ENCODE data around the gene AHCYL1. TPM values are rescaled to one million over a fixed set of nuclear protein-coding genes. Genes with fewer than 3 reads are reported as not detected.

AHCYL1 gene
- total RNA-seq, 2 experiments from 2014 or later = 63.0 to 67.1 TPM

DNA sequence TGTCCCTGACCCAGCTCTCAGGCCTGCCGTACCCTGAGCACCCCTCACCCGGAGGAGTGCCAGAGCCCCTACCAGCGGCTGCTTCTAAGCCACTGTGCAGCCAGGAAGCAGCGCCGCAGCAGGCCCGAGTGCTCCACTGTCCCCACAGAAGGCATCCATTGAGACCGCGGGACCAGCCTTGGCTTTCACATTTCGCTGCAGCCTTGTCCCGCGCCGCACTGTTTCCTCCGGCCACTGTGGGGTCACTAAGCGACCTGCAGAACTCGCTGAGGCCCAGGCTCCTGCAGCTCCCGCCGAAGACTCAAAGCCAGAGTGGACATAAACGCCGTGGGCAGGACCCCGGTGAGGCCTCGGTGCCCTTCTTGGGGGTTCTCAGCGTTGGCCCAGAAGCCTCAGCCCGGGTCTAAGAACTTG, 82.9 kb downstream of the AHCYL1 start:
- CTCF ChIA-PET = interaction anchor here (0.8 to 1.9 kb wide), 4 partner anchors 15 to 38 kb away, joined by 3 to 9 read pairs (median 4); no protein-coding TSS in a partner anchor
- POLR2A ChIA-PET = no interaction called here

DNA sequence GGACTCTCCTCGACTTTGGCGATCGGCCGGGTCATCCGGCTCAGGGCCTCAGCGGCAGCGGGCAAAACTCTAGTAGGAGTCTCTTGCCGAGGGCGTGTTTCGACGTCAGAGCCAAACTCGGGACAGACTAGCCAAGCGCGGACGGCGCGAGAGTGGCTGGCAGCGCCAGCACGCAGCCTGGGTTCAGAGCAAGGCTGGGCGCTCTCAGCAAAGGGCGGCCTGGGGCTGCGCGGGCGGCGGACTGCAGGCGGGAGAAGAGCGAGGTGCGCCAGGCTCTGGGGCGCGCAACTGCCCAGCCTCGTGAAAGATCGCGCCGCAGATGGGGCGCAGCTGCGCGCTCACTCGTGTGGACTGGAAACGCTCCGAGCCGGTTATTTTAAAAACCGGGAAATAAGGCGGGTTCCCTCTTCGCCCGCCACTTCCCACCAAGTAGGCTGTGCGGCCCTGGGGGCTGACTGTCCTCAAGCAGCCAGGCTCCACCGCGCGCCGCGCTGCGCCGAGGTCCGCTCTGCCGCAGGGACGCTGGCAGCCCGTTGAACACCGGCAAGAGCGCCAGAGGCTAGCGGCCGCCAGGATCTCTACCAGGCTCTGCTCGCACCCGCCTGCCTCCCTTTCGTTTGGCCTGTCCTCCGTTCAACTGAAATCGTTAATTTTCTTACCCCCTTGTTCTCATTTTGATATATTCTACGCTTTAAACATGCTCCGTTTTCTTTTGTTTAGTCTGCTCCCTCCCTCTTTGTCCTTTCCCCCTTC, 83.5 kb downstream of the AHCYL1 start:
- CTCF ChIA-PET = interaction anchor here (1.3 to 1.7 kb wide), 4 partner anchors 8 to 39 kb away, joined by 4 to 6 read pairs (median 6); no protein-coding TSS in a partner anchor
- POLR2A ChIA-PET = interaction anchor here (0.6 kb wide), 1 partner anchor 30 kb away, joined by 3 read pairs; no protein-coding TSS in a partner anchor

GRCh38 chr1:110068646-110069403, 84.3 kb downstream of the AHCYL1 start:
- POLR2A ChIA-PET = interaction anchor here (0.6 kb wide), 1 partner anchor 31 kb away, joined by 3 read pairs; no protein-coding TSS in a partner anchor
- CTCF ChIA-PET = interaction anchor here (0.9 to 1.6 kb wide), 3 partner anchors 9 to 47 kb away, joined by 5 to 6 read pairs (median 6); no protein-coding TSS in a partner anchor

DNA sequence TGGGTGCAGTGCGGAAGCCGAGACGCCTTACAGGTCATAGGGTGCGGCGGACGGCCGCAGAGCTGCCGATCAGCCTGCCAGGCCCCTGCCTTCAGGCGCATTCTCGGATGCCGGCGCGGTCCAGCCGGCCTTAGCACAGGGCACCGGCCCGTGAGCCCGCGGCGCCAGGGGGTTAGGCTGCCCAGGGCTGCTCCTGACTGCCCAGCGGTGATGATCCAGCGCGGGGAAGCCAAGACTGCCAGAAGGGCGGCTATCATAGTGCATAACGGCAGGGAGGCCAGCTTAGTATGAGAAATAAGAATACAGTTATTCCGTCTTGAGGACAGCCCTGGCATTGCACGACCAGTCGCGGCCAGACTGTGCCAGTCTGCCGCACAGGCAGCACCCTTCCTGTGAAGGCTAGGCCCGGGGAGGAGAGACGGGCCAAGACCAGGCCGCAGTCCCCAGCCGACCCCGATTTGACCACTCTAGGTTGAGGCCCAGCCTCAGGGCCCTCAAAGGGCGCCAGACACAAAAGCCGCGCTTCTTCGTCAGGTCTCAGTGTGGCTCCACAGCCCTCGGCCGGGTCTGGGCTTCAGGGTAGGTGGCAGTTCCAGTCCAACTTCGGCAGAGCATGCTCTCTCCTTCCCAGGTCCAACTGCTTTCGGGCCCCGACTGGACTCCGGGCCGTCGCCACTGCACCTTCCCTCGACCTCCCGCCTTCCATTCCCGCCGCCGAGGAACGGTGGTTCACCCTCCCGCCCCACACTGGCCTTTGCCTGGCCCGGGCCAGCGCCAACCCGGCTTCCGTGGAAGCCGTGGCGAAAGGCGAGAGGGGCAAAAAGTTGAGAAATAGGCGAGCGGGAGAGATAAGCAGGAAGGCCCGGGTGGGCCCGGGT, 85.1 kb downstream of the AHCYL1 start:
- CTCF ChIA-PET = interaction anchor here (0.9 to 1.6 kb wide), 4 partner anchors 10 to 46 kb away, joined by 5 to 6 read pairs (median 6); no protein-coding TSS in a partner anchor
- POLR2A ChIA-PET = no interaction called here

- POLR2A ChIA-PET = no interaction called here
- CTCF ChIA-PET = interaction anchor here (1.6 to 1.8 kb wide), 3 partner anchors 16 to 35 kb away, joined by 3 to 11 read pairs (median 5); no protein-coding TSS in a partner anchor
Measured at GRCh38 chr1:110070282-110070669, 85.7 kb downstream of the AHCYL1 start.

DNA sequence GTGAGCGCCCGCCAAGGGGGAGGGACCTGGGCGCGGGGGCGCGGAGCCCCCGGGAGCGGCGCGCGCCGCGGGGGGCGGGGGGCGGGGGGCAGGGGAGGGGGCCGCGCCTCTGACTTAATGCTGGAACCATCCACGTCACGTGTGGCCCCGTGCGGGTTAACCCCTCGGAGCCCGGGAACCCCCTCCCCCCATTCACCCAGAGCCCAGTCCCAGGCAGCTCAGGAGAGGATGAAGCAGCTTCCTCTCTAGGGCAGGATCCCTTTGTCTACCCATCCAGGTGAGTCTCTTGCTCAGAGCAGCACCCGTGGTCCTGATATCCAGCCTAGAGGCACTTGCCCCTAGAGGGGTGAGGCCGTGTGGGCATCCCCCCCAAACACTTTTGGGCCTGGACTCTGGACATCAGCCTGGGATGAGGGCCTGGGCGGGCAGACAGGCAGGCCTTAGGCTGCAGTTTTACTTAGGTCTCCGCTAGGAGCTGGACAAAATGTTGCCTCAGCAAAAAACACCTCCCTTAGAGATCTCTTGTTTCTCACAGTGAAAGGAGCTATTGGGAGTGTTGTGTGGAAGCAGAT, 86.2 kb downstream of the AHCYL1 start, which contains the start of gene ALX3:
TSS of gene ALX3 (minus strand) at position 2 of the 572 bp plus-strand sequence. CDS start 60 bp downstream, outside the sequence.
- ChIA-PET CTCF (interaction anchor here (0.5 to 1.8 kb wide), 4 partner anchors 17 to 102 kb away, joined by 3 to 11 read pairs (median 4); no protein-coding TSS in a partner anchor), POLR2A (interaction anchor here (0.5 kb wide), 1 partner anchor 791 kb away, joined by 3 read pairs; no protein-coding TSS in a partner anchor)

Other genes with a start within 250 kb of the AHCYL1 start
- 10 to 100 TPM in 1 of 2 experiments, 1 to 10 TPM in 1; 8.6 to 11.8 TPM for gene GSTM3, start 243.7 kb upstream of the AHCYL1 start, total RNA-seq
- not detected for gene EPS8L3, start 220.8 kb upstream of the AHCYL1 start, total RNA-seq
- 10 to 100 TPM; 44.8 to 46.6 TPM for gene CSF1, start 73.9 kb upstream of the AHCYL1 start, total RNA-seq
- gene STRIP1, start 49.9 kb downstream of the AHCYL1 start, total RNA-seq = 10 to 100 TPM; 32.3 to 32.7 TPM
- not detected for gene ALX3, start 85.9 kb downstream of the AHCYL1 start, total RNA-seq
- gene UBL4B, start 127.7 kb downstream of the AHCYL1 start, total RNA-seq = not detected
- gene SLC6A17, start 165.7 kb downstream of the AHCYL1 start, total RNA-seq = under 1 TPM; 0.10 to 0.13 TPM
- 1 to 10 TPM; 9.4 to 9.8 TPM for gene KCNC4, start 225.5 kb downstream of the AHCYL1 start, total RNA-seq

Measured in activated CD8-positive, alpha-beta memory T cell treated with anti-CD3 and anti-CD28 coated beads for 36 hours (primary cell).